GM19239 (cell line): ENCODE results near the gene UBAP2L.
"Not testable (repeated sequence)": the region's sequence is repeated elsewhere in the genome, so short reads cannot be mapped to it uniquely, and the experiment has no call there.

ENCODE experiments used
- DNase-seq: peaks from one replicate; pipeline ENCODE4 v3.0.0; 2011; ENCODE audit warnings: low spot score; ENCODE audit not compliant: insufficient read length
- FAIRE-seq: peaks from 2 replicates; lab custom pipeline; 2011; peaks lifted over from hg19 to GRCh38; lab: Jason Lieb, UNC

Gene UBAP2L

DNA sequence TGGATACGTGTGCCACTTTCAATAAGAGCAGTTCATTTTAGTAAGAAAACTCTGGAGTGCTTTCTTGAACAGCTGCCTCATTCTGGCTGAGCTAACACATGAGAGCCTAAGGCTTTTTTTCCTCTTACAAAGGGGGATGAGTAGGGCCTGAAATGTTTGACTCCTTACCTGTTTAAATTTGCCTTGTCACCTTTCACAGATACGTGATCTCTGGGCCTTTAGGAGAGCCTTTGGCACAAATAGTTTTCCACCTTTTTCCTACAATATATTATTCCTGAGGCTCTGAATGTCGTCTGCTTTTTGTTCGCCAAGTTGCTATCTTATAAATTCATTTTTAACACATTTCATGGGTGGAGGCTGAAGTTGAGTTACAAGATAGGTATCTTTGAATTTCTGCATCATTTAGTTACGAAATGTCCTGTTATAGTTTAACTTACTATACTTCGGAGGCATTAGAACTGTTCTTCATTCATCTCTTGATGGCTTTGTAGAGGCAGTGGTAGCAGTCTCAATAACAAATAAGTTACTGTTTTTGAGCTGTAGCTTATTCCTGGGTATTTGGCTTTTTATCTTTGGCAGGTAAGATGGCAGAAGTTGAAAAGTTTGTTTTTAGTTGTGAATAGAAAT, 17.2 kb downstream of the UBAP2L start:
- FAIRE-seq = no peak

GRCh38 chr1:154239491-154239890, 18.7 kb downstream of the UBAP2L start:
- FAIRE-seq (no peak), DNase-seq (no peak)

More for the DNA sequence above, 17.2 kb downstream of the UBAP2L start:
- no peak for DNase-seq

DNA sequence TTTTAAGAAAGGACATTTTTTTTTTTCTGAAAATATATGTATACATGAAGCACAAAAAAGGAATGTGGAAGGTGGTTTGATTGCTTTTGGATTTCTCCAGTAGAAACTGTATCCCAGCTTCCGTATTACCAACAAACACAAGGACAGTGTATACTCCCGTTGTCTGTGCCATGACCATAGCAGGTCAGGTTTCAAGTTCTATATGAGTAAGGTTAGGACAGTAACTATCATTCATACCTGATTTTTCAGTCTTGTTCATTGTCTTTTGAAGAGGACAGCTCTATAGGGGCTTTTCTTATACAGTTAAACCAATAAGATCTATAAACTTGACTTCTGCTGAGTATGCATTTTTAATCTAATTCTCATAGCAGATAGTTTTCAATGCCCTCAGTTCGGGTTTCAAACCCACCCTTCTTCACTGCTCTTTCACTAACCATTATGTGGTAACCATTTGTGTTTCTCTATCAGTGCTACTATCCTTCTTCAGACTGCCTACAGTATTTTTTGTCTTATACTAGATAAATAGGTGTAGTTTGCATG, 19.6 kb downstream of the UBAP2L start:
- DNase-seq (no peak), FAIRE-seq (peak; percentile 58)

GRCh38 chr1:154241703-154242351, 21.1 kb downstream of the UBAP2L start:
- DNase-seq (no peak), FAIRE-seq (no peak)

DNA sequence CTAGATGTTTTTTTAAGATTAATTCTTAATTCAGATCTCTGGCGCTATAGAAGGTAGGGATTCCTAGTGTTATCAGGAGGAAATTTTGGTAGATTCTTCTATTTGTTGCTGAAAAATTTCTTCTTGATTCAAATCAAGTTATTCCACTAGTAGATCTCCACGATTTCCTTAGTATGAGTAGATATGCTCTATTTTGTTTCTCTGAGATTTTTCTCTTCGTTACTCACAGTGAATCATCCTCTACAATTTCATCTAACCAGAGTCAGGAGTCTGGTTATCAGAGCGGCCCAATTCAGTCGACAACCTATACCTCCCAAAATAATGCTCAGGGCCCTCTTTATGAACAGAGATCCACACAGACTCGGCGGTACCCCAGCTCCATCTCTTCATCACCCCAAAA, 32.9 kb downstream of the UBAP2L start:
- no peak for DNase-seq
- no peak for FAIRE-seq

- FAIRE-seq = no peak
These were observed 35.9 kb downstream of the UBAP2L start for GRCh38 chr1:154256686-154257085.

GRCh38 chr1:154258784-154259183, 38.0 kb downstream of the UBAP2L start:
- no peak for FAIRE-seq

More at GRCh38 chr1:154256686-154257085, 35.9 kb downstream of the UBAP2L start:
- no peak for DNase-seq

DNA sequence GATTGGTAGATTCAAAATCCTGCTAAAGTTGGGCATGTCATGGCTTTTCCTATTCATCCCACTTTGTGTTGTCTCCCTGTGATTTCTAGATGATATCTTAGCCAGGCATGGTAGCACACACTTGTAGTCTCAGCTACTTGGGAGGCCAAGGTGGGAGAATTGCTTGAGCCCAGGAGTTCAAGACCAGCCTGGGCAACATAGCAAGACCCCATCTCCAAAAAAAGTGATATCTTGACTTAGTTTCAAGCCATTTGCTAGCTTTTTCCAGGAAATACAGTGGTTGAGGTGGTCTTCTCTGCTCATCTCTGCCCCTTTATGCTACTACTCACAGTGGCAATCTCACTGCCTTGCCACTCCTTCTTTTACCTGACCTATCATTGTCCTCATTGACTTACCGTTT, 39.4 kb downstream of the UBAP2L start:
- DNase-seq = no peak
- FAIRE-seq = no peak

More at GRCh38 chr1:154258784-154259183, 38.0 kb downstream of the UBAP2L start:
- no peak for DNase-seq

DNA sequence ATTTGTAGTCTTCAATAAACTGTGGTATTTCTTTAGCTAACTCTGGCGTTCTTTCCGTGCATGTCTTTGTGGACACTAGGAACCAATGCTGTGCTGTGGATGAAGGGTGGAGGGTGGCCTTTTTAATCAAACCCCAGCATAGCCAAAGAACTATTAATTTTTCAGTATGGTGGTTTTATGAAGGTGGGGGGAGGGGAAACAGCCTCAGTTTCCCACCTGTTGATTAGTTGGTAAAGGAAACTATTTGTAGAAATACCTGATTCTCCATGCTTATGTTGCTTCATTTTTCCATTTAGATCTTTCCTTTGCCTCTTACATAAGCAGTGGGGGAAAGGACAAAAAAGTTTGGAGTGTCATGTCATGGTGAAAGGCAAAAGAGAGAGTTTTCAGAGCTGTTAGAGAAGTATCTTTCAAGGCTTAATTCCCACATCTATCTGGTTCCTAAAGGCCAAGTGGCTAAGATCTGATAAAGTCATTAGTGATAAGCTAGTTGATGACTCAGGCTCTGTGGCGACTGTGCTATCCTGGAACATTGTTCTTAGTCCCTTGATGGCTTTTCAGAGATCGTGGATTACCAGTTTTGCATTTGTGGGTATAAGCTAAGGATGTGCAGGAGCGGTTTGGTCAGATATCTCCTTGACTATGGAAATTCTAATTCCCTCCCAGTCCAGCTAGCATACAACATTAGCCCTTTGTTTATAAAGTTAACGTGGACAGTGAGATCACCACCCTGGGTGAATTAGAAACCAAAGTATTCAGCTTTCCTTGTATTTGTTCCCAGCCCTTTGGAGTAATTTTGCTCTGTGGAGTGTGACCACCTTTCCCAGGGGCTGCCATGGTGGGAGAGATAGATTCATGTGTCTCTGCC, 42.9 kb downstream of the UBAP2L start:
- DNase-seq = no peak

GRCh38 chr1:154264454-154264853, 43.7 kb downstream of the UBAP2L start:
- DNase-seq (no peak), FAIRE-seq (no peak)

More for the DNA sequence above, 42.9 kb downstream of the UBAP2L start:
- no peak for FAIRE-seq

DNA sequence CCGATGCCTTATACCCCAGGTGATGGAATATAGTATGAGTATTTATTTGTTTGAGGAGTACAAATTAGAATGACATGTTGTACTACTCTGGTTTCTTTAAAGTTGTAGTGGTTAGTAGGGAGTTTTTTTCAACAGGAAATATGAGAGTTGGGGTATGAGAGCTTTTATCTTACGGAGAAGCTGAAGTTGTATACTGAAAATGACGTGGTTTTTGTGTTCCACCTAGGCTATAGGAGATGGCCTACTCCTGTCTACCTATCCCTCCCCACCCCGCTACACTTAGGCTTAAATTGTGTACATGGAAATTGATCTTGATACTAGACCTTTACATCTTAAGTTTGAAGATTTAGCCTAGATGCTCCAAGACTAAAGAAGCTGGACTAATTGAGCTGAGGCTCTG, 44.8 kb downstream of the UBAP2L start:
- DNase-seq (no peak), FAIRE-seq (no peak)

DNA sequence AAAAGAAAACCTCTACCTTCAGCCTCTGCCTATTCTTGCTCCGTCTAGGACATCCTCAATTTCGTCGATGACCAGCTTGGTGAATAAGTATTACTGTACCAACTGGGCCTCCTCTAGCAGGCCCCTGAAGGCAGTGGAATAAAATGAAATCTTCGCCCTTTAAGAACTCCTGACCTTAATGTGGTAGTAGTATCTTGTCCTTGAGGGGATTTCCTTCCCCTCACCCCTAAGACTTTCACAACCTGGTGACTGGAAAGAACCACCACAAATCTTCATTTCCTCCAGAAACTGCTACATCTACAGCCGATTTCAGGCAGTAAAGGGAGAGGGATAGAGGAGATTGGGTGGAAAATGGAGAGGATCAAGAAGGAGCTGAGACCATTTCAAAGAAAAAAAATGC, 50.1 kb downstream of the UBAP2L start:
- peak; percentile 93 for FAIRE-seq
- no peak for DNase-seq

DNA sequence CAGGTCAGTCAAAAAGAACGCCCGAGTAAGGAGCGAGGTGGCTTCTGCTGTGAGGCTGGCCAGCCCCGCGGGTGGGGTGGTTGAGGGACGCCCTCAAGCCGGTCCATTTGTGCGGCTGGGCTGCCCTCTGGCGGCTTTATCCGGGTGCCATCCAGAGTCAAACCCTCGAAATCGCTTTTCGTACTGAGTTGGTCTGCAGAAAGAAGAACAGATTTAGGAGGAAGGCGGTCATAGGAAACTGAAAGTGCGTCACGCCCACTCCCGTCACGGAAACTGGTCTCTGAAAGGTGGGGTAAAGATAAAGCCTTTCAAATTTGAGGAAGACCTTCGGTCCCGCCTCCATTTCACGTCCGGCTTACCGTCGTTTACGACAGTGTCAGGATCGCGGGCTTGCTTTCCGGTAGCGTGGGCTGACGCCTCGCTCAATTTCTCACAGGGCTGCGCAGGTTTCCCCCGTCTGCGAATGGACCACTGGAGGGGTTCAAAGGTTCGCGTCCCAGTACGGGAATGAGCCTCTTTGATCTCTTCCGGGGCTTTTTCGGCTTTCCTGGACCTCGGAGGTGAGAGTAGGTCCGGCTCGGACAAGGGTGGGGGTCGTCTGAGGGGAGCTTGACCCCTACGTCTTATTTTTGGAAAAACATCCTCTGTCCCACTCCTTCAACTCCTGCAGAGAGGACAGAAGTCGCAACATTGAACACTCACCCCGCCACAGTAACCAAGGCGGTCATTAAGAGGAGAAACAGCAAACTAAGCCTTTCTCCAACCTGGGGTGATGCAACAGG, 51.7 kb downstream of the UBAP2L start, which contains the start of gene HAX1:
Gene HAX1 (plus strand): TSS at position 413 of the 782 bp plus-strand sequence. CDS start 95 bp downstream, at position 508.
- FAIRE-seq = peak; percentile 100
- peak; percentile 83 for DNase-seq

- FAIRE-seq (peak; percentile 79), DNase-seq (no peak)
These were observed 52.3 kb downstream of the UBAP2L start for GRCh38 chr1:154272999-154273563.

DNA sequence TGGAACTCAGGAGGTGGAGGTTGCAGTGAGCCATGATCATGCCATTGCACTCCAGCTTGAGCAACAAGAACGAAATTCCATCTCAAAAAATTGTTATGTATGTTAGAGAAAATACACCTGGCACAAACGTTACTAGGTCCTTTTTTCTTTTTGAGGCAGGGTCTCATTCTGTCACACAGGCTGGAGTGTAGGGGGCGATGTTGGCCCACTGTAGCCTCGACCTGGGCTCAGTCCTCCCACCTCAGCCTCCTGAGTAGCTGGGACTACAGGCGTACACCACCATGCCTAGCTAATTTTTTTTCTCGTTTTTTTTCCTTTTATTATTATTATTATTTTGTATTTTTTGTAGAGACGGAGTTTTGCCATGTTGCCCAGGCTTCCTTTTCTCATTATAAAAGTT, 56.0 kb downstream of the UBAP2L start:
- no peak for FAIRE-seq
- no peak for DNase-seq

DNA sequence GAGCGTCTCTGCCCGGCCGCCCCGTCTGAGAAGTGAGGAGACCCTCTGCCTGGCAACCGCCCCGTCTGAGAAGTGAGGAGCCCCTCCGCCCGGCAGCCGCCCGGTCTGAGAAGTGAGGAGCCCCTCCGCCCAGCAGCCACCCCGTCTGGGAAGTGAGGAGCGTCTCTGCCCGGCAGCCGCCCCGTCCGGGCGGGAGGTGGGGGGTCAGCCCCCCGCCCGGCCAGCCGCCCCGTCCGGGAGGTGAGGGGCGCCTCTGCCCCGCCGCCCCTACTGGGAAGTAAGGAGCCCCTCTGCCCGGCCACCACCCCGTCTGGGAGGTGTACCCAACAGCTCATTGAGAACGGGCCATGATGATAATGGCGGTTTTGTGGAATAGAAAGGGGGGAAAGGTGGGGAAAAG, 66.8 kb downstream of the UBAP2L start:
- not testable (repeated sequence) for DNase-seq

DNA sequence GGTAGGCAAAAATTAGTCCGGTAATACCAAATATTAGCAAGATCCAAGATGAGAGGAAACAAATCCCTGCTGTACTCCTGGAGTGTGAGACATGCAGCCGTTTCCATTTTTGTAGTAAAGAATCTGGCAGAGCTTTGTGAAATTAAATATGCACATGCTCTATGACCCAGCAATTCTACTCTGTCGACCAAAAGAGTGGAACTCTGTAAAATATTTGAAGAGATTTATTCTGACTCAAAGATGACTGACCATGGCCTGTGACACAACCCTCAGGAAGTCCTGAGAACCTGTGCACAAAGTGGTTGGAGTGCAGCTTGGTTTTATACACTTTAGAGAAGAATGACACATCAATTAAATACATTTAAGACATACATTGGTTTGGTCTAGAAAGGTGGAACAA, 67.9 kb downstream of the UBAP2L start:
- FAIRE-seq = no peak
- no peak for DNase-seq

More for the DNA sequence above, 66.8 kb downstream of the UBAP2L start:
- not testable (repeated sequence) for FAIRE-seq

- no peak for FAIRE-seq
- no peak for DNase-seq
These were observed 70.2 kb downstream of the UBAP2L start for GRCh38 chr1:154290921-154291320.
